TTC549 (cell line): Measurements from ENCODE around the gene EML6.
"Not testable (repeated sequence)": the region's sequence is repeated elsewhere in the genome, so short reads cannot be mapped to it uniquely, and the experiment has no call there.

Experiments
- FAIRE-seq: peaks from 2 replicates; lab custom pipeline; 2012; peaks lifted over from hg19 to GRCh38; lab: Jason Lieb, UNC

EML6 gene

DNA sequence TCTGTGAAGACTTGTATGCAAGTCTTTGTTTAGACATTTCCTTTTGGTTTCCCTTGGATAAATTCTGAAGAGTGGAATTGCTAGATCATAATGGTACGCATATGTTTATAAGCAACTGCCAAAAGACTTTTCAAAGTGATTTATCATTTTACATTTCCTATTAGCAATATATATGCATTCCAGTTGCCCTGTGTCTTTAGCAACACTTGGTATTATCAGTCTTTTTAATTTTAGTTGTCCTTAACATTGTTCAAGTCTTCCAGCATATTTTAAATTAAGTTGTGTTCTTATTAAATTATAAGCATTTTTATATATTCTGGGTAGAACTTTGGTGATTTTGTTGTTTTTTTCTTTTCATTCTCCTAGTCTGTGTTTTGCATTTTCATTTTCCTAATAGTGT, 81.8 kb downstream of the EML6 start:
- FAIRE-seq, result no peak

DNA sequence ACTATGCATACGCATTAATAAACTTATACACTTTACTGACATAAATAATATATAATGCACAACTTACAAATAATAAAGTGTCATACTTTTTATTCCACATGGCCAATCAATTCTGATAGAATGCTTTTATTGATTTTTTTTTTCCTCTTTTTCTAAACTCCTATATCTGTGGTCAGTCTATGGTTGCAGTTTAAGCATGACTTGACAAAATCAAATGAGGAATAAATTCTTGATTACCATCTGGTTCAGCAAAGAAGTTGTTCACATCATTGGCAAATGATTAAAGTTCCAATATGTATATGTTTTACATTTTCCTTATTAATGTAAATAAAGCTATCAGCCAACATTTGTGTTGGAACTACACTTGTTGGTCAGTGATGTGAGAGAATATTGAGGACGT, 83.5 kb downstream of the EML6 start:
- no peak for FAIRE-seq

DNA sequence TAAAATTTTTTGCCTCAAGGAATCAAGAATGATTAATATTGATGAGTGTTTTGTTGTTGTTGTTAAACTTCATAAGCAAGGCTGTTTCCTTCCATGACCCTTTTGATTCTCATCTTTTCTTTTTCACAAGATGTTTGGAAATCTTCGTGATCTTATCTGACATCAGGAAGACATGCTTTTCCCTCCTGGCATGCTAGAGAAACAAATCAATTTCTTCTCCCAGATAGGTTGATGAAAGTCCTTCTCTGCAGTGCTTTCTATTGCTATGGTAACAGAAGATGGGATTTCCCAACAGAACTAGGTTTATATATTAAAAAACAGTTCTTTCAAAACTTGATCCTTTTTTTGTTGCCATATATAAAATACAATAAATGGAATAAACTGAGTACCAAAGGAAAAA, 85.2 kb downstream of the EML6 start:
- no peak for FAIRE-seq

- FAIRE-seq, result no peak
Observed at GRCh38 chr2:54809819-54810218, 86.4 kb downstream of the EML6 start.

DNA sequence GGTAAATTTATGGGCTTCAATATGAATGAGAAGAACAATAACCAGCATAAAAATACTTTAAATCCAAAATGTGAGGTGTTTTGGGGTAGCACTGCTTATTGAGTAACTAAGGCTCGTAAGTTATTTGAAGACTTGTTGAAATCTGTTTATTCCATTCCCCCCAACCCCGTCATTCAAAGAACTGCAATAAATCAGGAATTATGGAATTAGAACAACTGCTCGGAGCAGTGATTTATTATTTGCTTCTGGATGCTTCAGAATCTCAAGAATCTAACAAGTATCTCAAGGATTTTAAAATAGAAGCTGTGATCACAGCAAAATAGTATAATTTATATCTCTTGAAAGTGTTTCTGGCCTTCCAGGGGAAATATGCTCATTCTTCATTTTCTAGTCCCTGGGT, 86.8 kb downstream of the EML6 start:
- no peak for FAIRE-seq

DNA sequence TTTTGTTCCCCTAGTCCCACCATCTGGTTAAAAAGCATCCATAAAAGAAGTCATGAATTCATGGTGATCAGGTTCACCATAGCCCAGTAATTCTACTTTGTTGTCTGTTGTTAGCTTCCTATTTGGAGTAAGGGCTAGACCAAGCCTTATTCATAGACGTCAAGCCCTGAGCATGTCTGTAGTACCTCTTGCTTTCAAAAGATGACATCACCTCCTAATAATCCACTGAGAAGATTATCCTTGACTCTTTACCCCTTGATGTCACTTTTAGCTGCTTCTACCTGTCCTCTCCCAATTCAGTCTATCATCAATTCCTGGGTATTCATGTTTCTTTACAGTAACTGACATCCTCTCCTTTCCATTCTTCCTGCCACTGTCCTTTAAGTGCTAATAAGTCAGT, 90.1 kb downstream of the EML6 start:
- no peak for FAIRE-seq

- no peak for FAIRE-seq
Observed at GRCh38 chr2:54814389-54815147, 91.1 kb downstream of the EML6 start.

DNA sequence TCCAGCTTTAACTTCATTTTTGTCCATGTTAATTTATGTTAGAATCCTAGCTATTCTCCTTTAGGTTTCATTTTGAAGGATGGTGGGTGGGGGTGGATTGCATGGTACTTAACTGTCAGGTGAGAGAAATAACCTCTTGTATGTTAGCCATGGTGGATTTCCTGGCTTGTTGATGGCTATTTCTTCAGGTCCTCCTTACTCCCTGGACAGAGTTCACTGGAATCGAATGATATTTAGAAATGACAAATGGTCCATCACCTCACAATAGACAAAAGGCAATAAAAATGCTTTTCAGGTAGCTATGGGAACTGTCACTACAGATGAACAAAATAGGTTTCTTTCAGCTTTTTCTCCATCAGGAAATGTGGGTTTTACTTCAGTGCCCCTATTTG, 91.7 kb downstream of the EML6 start:
- no peak for FAIRE-seq

DNA sequence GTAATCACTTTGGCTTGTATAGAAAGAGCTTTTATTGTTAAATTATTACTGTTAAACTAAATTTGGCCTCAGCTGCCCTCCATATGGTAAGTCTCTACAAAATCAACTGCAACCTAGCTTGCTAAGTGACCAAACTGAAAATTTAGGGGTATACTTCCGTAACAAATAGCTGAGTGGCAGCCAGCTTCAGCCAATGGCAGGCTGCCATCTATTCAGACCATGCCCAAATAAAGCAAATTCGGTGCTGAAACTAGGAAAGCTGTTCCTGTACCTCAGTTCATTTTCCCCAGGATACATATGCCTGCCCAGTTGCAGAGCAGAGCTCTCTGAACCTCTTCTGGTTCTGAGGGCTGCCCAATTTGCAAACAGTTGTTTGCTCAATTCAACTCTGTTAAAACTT, 94.8 kb downstream of the EML6 start:
- no peak for FAIRE-seq

DNA sequence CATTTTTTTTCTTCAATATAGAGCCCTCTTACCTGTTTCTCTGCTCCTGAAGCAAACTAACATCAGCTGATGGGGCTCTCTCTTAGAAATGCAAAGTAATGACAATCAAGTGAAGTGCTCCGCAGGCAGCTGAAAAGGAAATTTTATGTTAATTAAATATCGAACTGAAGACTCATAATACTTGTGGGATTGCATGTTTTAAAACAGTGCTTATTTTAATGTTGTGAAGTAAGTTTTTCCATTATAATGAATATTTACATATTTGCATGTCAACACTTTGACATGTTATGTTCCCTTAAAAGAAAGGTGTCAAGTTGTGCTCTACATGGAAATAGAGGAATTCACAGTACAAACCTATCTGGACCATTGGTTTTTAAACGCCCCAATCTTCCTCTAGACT, 97.1 kb downstream of the EML6 start:
- FAIRE-seq, result no peak

DNA sequence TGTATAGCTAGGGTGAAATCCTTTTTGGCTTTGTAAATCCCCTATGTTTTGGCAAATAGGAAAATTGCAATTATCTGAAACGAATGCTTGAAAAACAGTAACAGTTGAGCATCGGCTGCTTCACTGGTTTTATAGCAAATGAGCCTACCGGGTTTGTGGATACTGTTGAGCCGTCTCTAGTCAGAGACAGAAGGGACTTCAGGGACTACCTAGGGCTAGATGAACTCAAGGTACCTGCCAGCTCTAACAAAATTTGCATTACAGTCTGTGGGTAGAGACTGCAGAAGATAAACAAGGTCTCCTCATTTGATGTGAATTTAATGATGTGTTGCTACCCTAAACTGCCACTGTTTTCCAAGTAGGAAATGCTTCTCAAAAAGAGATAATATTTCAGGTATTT, 101.1 kb downstream of the EML6 start:
- FAIRE-seq, result no peak

DNA sequence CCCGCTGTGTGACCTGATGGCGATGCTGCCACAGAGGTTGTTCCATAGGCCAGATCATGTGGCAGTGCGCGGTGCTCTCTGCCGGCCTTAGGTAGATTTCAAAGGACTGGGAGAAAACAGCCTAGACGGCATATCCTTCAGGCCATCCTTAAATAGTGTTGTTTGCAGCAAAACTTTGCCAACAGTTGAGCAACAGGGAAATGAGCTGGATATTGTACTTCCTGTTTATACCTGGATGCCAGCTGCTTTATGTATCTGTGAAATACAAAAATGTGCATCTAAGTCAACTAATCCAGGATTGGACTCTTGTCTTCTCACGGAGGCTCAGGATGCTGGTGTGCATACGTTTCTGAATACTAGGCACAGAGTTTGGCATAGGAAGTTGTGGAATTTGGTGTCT, 107.1 kb downstream of the EML6 start:
- no peak for FAIRE-seq

- FAIRE-seq, result no peak
Observed at GRCh38 chr2:54831480-54831879, 108.0 kb downstream of the EML6 start.

- FAIRE-seq, result no peak
Observed at GRCh38 chr2:54834721-54835120, 111.3 kb downstream of the EML6 start.

DNA sequence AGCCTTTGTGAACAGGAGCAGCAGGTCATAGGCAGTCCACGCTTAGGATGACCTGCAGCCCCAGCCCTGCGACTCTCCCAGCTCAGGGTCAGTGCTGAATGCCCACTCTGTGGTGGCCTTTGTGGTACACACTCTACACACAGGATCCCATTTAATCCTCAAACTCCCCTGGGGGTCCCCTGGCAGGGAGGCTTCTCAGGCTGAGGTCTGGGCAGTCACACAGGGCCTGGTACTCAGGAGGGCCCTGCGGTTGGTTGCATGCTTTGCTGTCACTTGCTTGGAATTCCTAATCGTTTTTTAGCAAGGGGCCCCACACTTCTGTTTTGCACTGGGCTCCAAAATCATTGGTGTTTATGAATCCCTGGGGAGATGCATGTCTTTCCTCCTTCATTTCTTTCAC, 113.0 kb downstream of the EML6 start:
- FAIRE-seq, result no peak

DNA sequence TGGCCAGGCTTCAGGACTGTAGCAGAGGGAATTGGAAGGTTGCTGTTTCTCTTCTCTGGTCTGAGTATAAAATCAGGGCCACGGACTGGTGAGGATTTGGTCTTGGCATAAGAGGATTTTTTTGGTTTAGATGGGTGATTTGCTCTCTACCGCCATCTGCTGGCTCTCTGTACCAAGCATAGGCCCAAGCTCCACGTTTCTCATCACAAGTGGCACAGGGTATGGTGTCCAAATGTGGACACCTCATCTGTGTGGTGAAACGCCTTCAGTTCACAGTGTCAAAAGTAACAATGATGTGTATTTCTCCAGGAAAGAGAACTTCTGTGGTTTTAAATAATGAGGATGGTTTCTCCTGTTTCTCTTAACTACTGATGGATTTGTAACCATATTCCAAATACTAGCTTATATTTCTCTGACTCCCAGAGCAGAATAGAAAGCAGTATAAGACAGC, 115.1 kb downstream of the EML6 start:
- peak; percentile 50 for FAIRE-seq

DNA sequence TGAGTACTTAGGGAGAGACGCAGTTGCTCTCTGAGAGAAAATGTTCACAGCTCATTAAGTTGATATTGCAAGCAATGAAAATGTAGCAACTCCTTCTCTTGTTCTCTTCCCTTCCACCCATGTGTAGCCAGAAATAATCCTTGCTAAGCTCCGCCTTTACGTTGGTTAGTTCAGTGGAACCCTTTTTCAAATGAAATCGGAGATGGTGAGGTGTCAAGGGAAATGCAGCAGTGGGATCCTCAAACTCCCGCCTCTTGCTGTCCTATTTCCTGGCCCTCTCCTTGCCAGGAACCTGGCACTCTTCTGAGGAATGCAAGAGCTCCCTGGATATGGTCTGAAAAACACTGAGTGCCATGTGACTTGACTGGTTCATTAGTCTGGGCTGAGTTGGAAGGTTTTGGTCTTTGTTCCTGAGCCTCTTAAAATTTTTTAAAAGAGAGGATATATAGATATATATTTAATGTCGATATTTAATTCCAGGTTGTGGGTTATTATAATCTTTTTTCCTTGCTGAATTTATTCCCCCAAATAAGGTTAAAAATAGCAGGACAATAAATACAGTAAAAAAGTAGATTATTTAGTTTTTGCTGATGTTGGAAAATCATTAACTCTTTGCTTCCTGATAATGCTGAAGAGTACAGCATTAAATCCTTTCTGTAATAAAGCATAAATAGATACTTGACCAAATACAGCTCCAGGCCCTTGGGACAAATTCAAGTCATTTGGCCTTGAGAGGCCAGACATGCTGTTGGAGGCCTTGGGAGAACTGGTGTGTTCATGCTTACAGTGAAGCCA, 116.2 kb downstream of the EML6 start:
- FAIRE-seq, result no peak

GRCh38 chr2:54840559-54841468, 117.4 kb downstream of the EML6 start:
- no peak for FAIRE-seq

- FAIRE-seq, result not testable (repeated sequence)
Observed at GRCh38 chr2:54841500-54841899, 118.0 kb downstream of the EML6 start.

DNA sequence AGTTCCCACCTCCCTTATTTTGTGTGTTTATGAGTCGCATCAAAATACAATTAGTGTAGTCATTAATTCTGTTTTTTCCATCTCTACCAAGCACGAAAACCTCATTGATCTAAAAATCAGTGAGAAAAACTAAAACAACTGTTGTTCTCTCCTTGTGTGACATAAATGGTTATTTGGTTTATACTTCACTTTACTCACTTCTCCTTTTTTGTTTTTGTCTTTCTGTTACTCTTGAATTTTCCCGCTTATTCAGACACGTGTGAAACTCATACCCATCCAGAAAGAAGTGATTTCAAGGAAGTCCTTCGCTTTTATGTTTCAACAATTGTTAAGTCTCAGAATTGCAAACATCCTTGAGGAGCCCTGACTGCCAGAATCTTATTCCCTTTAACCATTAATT, 121.6 kb downstream of the EML6 start:
- FAIRE-seq, result no peak

- no peak for FAIRE-seq
Observed at GRCh38 chr2:54845514-54845913, 122.1 kb downstream of the EML6 start.

GRCh38 chr2:54850171-54851122, 127.0 kb downstream of the EML6 start:
- no peak for FAIRE-seq
